ENCODE measurements around the gene KLHL29. TPM values are rescaled to one million over a fixed set of nuclear protein-coding genes. Genes with fewer than 3 reads are reported as not detected.

Gene KLHL29
- total and polyA plus RNA-seq, 7 experiments from 2014 or later, result 0.59 to 6.5 (median 5.6) TPM

DNA sequence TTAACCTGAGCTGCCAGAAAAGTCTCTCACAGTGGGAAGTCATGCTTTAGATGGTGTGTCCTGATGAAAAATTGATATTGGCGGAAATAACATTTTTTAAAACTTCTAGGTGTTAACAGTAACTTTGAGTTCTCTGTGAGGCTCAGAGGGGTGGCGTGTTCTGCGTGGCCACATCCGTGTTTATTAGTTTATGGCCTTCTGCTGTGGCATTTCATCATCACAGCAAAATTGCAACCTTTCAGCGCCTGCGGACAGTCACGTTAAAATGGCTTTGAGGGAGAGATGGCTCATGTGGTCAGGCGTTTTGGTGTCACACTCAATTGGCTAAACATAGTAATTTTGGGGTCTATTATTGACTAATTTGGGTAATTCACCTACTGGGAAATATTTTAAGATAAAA is 42.4 kb downstream of the KLHL29 start:
- H3K36me3 Mint-ChIP-seq, result no peaks in the 10 kb centered on the region

DNA sequence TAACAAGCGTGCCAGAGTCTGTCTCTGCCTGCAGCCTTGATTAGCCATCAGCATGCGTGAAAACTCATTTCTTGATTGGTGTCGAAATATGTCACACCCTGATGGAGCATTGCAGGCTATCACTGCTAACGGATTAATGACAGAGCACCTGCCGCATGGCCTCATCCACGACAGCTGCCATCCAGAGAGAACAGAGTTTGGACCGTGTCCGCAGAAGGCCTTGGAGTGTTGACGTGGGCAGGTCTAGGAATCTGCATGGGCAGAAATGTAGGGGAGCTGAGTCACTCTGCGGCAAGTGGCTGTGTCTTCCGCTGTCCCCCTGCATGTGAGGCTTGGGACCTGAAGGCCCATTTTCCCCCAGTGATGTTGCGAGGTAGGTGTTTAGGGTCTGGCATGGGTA is 43.0 kb downstream of the KLHL29 start:
- Histone ChIP-seq H3K27ac (ENCODE audit: low read depth, low read length) (no peak overlapping the region), H3K4me1 (ENCODE audit: control insufficient read depth in 2 of 2, insufficient read depth in 2 of 2, low read length in 2 of 2) (no peaks in the 10 kb centered on the region), H3K36me3 (ENCODE audit: control insufficient read depth in 2 of 3, insufficient read depth in 3 of 3, low read length in 3 of 3) (no peaks in the 10 kb centered on the region), H3K4me3 (ENCODE audit: low read length) (no peak overlapping the region), H3K9me3 (ENCODE audit: control insufficient read depth in 2 of 3, low read length in 3 of 3) (no peaks in the 10 kb centered on the region), H3K27me3 (ENCODE audit: control insufficient read depth in 2 of 2, insufficient read depth in 2 of 2, low read length in 2 of 2) (no peaks in the 10 kb centered on the region)
- CTCF ChIA-PET, result no interaction called here
- Mint-ChIP-seq H3K4me1 (peaks cover 0 to 5% (median 0%) of the 10 kb centered on the region in 7 donors), H3K9me3 (no peaks in the 10 kb centered on the region), H3K36me3 (no peaks in the 10 kb centered on the region), H3K27me3 (peaks cover 0 to 11% (median 7%) of the 10 kb centered on the region in 5 donors), H3K27ac (no peak overlapping the region), H3K4me3 (no peak overlapping the region)
- POLR2A ChIA-PET, result no interaction called here
- intact Hi-C loops (cut with micrococcal nuclease), result no loop called here
- ATAC-seq, result no peak
- DNase-seq, result no peak

More for the DNA sequence above, 42.4 kb downstream of the KLHL29 start:
- H3K27ac Mint-ChIP-seq, result no peak overlapping the region
- Histone ChIP-seq H3K4me1 (ENCODE audit: control insufficient read depth in 2 of 2, insufficient read depth in 2 of 2, low read length in 2 of 2) (no peaks in the 10 kb centered on the region), H3K9me3 (ENCODE audit: control insufficient read depth in 2 of 3, low read length in 3 of 3) (no peaks in the 10 kb centered on the region), H3K27me3 (ENCODE audit: control insufficient read depth in 2 of 2, insufficient read depth in 2 of 2, low read length in 2 of 2) (no peaks in the 10 kb centered on the region), H3K4me3 (ENCODE audit: low read length) (no peak overlapping the region), H3K27ac (ENCODE audit: low read depth, low read length) (no peak overlapping the region), H3K36me3 (ENCODE audit: control insufficient read depth in 2 of 3, insufficient read depth in 3 of 3, low read length in 3 of 3) (no peaks in the 10 kb centered on the region)
- CTCF ChIA-PET, result no interaction called here
- H3K27me3 Mint-ChIP-seq, result peaks cover 0 to 11% (median 2%) of the 10 kb centered on the region in 5 donors
- peaks cover 0 to 4% (median 0%) of the 10 kb centered on the region in 7 donors for H3K4me1 Mint-ChIP-seq
- ATAC-seq (no peak), DNase-seq (no peak)
- POLR2A ChIA-PET, result no interaction called here
- no peak overlapping the region for H3K4me3 Mint-ChIP-seq
- no peaks in the 10 kb centered on the region for H3K9me3 Mint-ChIP-seq
- intact Hi-C loops (cut with micrococcal nuclease), result no loop called here

DNA sequence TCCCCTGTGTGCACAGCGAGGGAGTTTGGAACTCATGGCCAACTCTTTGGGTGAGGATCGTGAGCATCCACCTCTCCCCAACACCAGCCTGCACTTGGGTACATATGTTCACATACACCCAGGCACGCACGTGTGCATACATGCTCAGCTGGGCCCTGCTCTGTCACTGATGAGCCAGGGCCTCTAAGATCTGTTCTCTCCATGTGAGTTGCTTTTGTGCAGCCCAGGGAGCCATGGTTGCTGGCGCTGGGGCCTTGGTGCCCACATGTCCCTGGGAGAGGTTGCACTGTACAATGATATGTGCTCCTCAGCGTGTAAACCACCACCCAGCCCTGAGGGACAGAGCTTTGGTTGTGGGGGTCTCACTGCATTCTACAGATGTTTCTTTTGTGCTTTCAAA is 44.1 kb downstream of the KLHL29 start:
- no peak overlapping the region for H3K4me3 Mint-ChIP-seq
- peaks cover 0 to 11% (median 7%) of the 10 kb centered on the region in 5 donors for H3K27me3 Mint-ChIP-seq
- H3K9me3 Mint-ChIP-seq, result no peaks in the 10 kb centered on the region
- DNase-seq (no peak), ATAC-seq (no peak)
- no peaks in the 10 kb centered on the region for H3K27me3 ChIP-seq (ENCODE audit: control insufficient read depth in 2 of 2, insufficient read depth in 2 of 2, low read length in 2 of 2)
- H3K4me1 ChIP-seq (ENCODE audit: control insufficient read depth in 2 of 2, insufficient read depth in 2 of 2, low read length in 2 of 2), result no peaks in the 10 kb centered on the region
- H3K36me3 Mint-ChIP-seq, result no peaks in the 10 kb centered on the region
- peaks cover 0 to 5% (median 0%) of the 10 kb centered on the region in 7 donors for H3K4me1 Mint-ChIP-seq
- no peaks in the 10 kb centered on the region for H3K36me3 ChIP-seq (ENCODE audit: control insufficient read depth in 2 of 3, insufficient read depth in 3 of 3, low read length in 3 of 3)
- intact Hi-C loops (cut with micrococcal nuclease), result no loop called here
- H3K9me3 ChIP-seq (ENCODE audit: control insufficient read depth in 2 of 3, low read length in 3 of 3), result no peaks in the 10 kb centered on the region
- H3K27ac ChIP-seq (ENCODE audit: low read depth, low read length), result no peak overlapping the region
- H3K27ac Mint-ChIP-seq, result no peak overlapping the region
- H3K4me3 ChIP-seq (ENCODE audit: low read length), result no peak overlapping the region
- ChIA-PET CTCF (no interaction called here), POLR2A (no interaction called here)

DNA sequence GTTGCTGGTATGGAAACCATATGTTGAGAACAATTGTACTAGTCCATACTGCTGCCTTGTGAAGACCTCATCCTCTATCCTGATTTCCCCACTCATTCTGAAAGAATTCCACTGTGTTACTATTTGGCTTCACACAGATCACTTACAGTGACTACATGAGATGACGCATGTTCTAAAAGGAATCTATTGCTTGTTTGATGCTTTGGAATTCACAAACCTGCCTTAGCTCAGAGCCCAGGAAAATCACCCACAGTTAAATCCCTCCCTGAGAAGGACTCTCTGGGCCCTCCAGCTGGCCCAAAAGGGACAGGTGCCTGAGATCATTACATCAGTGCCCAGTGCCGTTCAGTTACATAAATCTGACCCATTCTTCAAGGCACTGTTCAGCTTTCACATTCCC is 45.3 kb downstream of the KLHL29 start:
- no peaks in the 10 kb centered on the region for H3K9me3 ChIP-seq (ENCODE audit: control insufficient read depth in 2 of 3, low read length in 3 of 3)
- ChIA-PET CTCF (no interaction called here), POLR2A (no interaction called here)
- H3K27me3 ChIP-seq (ENCODE audit: control insufficient read depth in 2 of 2, insufficient read depth in 2 of 2, low read length in 2 of 2), result no peaks in the 10 kb centered on the region
- ATAC-seq (no peak), DNase-seq (no peak)
- no peaks in the 10 kb centered on the region for H3K4me1 ChIP-seq (ENCODE audit: control insufficient read depth in 2 of 2, insufficient read depth in 2 of 2, low read length in 2 of 2)
- no peaks in the 10 kb centered on the region for H3K9me3 Mint-ChIP-seq
- no peak overlapping the region for H3K4me3 ChIP-seq (ENCODE audit: low read length)
- peaks cover 0 to 5% (median 4%) of the 10 kb centered on the region in 7 donors for H3K4me1 Mint-ChIP-seq
- H3K36me3 Mint-ChIP-seq, result no peaks in the 10 kb centered on the region
- H3K27me3 Mint-ChIP-seq, result peaks cover 0 to 11% (median 8%) of the 10 kb centered on the region in 5 donors
- H3K27ac ChIP-seq (ENCODE audit: low read depth, low read length), result no peak overlapping the region
- intact Hi-C loops (cut with micrococcal nuclease), result no loop called here
- H3K4me3 Mint-ChIP-seq, result no peak overlapping the region
- H3K27ac Mint-ChIP-seq, result no peak overlapping the region
- H3K36me3 ChIP-seq (ENCODE audit: control insufficient read depth in 2 of 3, insufficient read depth in 3 of 3, low read length in 3 of 3), result no peaks in the 10 kb centered on the region

DNA sequence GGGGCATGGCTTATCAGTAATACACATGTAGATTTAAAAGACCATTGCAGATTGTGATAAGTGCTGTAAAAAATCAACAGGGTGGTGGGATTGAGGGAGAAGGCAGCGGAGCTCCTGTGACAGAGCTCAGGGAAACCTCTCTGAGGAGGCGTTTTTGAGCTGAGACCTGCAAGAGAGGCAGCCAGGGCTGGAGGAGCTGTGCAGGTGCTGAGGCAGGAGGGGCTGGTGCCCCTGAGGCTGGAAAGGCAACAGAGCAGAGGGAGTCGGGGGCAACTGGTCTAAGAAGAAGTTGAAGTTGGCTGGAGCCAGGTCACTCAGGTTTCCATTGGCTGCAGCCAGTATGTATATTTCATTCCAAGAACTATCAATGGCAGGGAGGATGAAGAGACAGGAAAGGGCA is 47.6 kb downstream of the KLHL29 start:
- Mint-ChIP-seq H3K4me1 (peaks cover 8 to 20% (median 16%) of the 10 kb centered on the region in 7 donors), H3K4me3 (no peak overlapping the region), H3K27me3 (peaks cover 3 to 28% (median 12%) of the 10 kb centered on the region in 5 donors), H3K36me3 (peaks cover 0 to under 1% (median 0%) of the 10 kb centered on the region in 5 donors), H3K27ac (peak overlapping the region in 2 of 9 donors; percentile 23 to 35), H3K9me3 (peaks cover 0 to 4% (median 0%) of the 10 kb centered on the region in 11 donors)
- H3K4me3 ChIP-seq (ENCODE audit: low read length), result no peak overlapping the region
- ChIA-PET CTCF (no interaction called here), POLR2A (no interaction called here)
- intact Hi-C loops (cut with micrococcal nuclease), result no loop called here
- no peaks in the 10 kb centered on the region for H3K36me3 ChIP-seq (ENCODE audit: control insufficient read depth in 2 of 3, insufficient read depth in 3 of 3, low read length in 3 of 3)
- DNase-seq, result peak in 1 of 9 donors; percentile 3
- ATAC-seq, result no peak
- no peaks in the 10 kb centered on the region for H3K4me1 ChIP-seq (ENCODE audit: control insufficient read depth in 2 of 2, insufficient read depth in 2 of 2, low read length in 2 of 2)
- H3K27ac ChIP-seq (ENCODE audit: low read depth, low read length), result no peak overlapping the region
- no peaks in the 10 kb centered on the region for H3K27me3 ChIP-seq (ENCODE audit: control insufficient read depth in 2 of 2, insufficient read depth in 2 of 2, low read length in 2 of 2)
- H3K9me3 ChIP-seq (ENCODE audit: control insufficient read depth in 2 of 3, low read length in 3 of 3), result no peaks in the 10 kb centered on the region

DNA sequence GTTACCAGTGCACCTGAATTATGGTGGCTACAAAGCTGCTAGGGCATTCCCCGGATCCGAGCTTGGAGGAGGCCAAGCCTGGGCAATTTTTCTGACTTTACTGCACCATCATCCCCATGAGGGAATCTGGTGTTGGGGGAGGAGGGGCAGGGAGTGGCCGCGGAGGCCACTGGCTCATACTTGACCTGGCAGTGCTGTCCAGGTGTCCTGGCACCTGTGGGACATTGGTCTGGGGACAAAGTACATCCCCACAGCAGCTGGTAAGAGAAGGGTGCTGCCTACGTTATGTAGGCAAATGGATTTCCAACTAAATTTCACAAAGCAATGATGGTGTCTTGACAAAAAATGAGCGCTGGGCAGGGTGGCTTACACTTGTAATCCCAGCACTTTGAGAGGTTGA is 48.3 kb downstream of the KLHL29 start:
- H3K27ac ChIP-seq (ENCODE audit: low read depth, low read length), result no peak overlapping the region
- H3K9me3 ChIP-seq (ENCODE audit: control insufficient read depth in 2 of 3, low read length in 3 of 3), result no peaks in the 10 kb centered on the region
- no peaks in the 10 kb centered on the region for H3K36me3 ChIP-seq (ENCODE audit: control insufficient read depth in 2 of 3, insufficient read depth in 3 of 3, low read length in 3 of 3)
- no peaks in the 10 kb centered on the region for H3K27me3 ChIP-seq (ENCODE audit: control insufficient read depth in 2 of 2, insufficient read depth in 2 of 2, low read length in 2 of 2)
- intact Hi-C loops (cut with micrococcal nuclease), result no loop called here
- H3K4me1 ChIP-seq (ENCODE audit: control insufficient read depth in 2 of 2, insufficient read depth in 2 of 2, low read length in 2 of 2), result no peaks in the 10 kb centered on the region
- POLR2A ChIA-PET, result no interaction called here
- Mint-ChIP-seq H3K4me1 (peaks cover 8 to 20% (median 16%) of the 10 kb centered on the region in 7 donors), H3K27ac (no peak overlapping the region), H3K9me3 (peaks cover 0 to 4% (median 0%) of the 10 kb centered on the region in 11 donors), H3K27me3 (peaks cover 5 to 30% (median 12%) of the 10 kb centered on the region in 5 donors), H3K36me3 (peaks cover 0 to 2% (median 0%) of the 10 kb centered on the region in 5 donors), H3K4me3 (no peak overlapping the region)
- ATAC-seq (no peak), DNase-seq (no peak)
- CTCF ChIA-PET, result no interaction called here
- H3K4me3 ChIP-seq (ENCODE audit: low read length), result no peak overlapping the region

DNA sequence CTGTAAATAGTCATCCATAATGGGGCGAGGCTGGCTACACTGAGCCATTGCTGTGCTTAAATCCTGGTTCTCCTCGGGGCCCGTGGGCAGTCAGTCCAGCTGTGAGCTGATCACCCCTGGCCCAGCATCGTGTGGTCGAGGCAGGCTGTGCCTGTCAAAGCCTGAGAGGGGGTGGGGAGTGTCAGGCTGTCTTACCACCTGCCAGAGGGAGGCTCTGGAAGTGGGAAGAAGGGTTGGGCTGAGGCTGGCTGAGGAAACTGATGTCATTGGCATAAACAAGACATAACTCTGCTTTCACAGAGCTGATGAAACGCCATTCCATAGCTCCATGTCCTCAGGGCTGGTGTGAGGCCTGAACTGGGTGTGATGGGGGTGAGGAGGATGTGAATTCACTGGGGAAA is 49.7 kb downstream of the KLHL29 start:
- POLR2A ChIA-PET, result no interaction called here
- intact Hi-C loops (cut with micrococcal nuclease), result no loop called here
- Mint-ChIP-seq H3K9me3 (peaks cover 0 to 4% (median 0%) of the 10 kb centered on the region in 11 donors), H3K4me1 (peaks cover 8 to 20% (median 16%) of the 10 kb centered on the region in 7 donors), H3K27ac (no peak overlapping the region), H3K27me3 (peaks cover 5 to 32% (median 12%) of the 10 kb centered on the region in 5 donors), H3K4me3 (no peak overlapping the region), H3K36me3 (peaks cover 0 to 2% (median 0%) of the 10 kb centered on the region in 5 donors)
- H3K4me3 ChIP-seq (ENCODE audit: low read length), result no peak overlapping the region
- CTCF ChIA-PET, result no interaction called here
- no peaks in the 10 kb centered on the region for H3K4me1 ChIP-seq (ENCODE audit: control insufficient read depth in 2 of 2, insufficient read depth in 2 of 2, low read length in 2 of 2)
- no peaks in the 10 kb centered on the region for H3K36me3 ChIP-seq (ENCODE audit: control insufficient read depth in 2 of 3, insufficient read depth in 3 of 3, low read length in 3 of 3)
- no peaks in the 10 kb centered on the region for H3K27me3 ChIP-seq (ENCODE audit: control insufficient read depth in 2 of 2, insufficient read depth in 2 of 2, low read length in 2 of 2)
- no peaks in the 10 kb centered on the region for H3K9me3 ChIP-seq (ENCODE audit: control insufficient read depth in 2 of 3, low read length in 3 of 3)
- no peak overlapping the region for H3K27ac ChIP-seq (ENCODE audit: low read depth, low read length)
- ATAC-seq (no peak), DNase-seq (no peak)

Measured in naive thymus-derived CD4-positive, alpha-beta T cell (primary cell).